Smooth muscle cell (in vitro differentiated cells): ENCODE results near the gene IPCEF1. TPM values are rescaled to one million over a fixed set of nuclear protein-coding genes. Genes with fewer than 3 reads are reported as not detected.

Source experiments
- DNase-seq: peaks from one replicate; lab custom pipeline; 2025; ENCODE audit not compliant: unreplicated experiment; lab: John Stamatoyannopoulos, UW
- H2AFZ ChIP-seq: fragments of 200-600 bp; sonication (generic); 2 replicates; pipeline ENCODE4 v1.6.0; 2016; ENCODE audit warnings: antibody characterized with exemption, low read depth, mild to moderate bottlenecking
- H3F3A ChIP-seq: fragments of 200-600 bp; sonication (generic); 2 replicates; pipeline ENCODE4 v1.6.0; 2017; ENCODE audit warnings: antibody characterized with exemption, low read depth
- H3K27ac ChIP-seq: fragments of 200-600 bp; sonication (generic); 2 replicates; pipeline ENCODE4 v1.5.1; 2016; ENCODE audit warnings: low read depth, mild to moderate bottlenecking
- H3K27me3 ChIP-seq: fragments of 200-600 bp; sonication (generic); 2 replicates; pipeline ENCODE4 v1.6.1; 2016; ENCODE audit warnings: low read depth, mild to moderate bottlenecking
- H3K36me3 ChIP-seq: fragments of 200-600 bp; sonication (generic); 2 replicates; pipeline ENCODE4 v1.5.1; 2016; ENCODE audit warnings: low read depth
- H3K4me1 ChIP-seq: fragments of 200-600 bp; sonication (generic); 2 replicates; pipeline ENCODE4 v1.5.1; 2016; ENCODE audit warnings: low read depth
- H3K4me2 ChIP-seq: fragments of 200-600 bp; sonication (generic); 2 replicates; pipeline ENCODE4 v1.6.0; 2016; ENCODE audit warnings: mild to moderate bottlenecking
- H3K4me3 ChIP-seq: fragments of 200-600 bp; sonication (generic); 2 replicates; pipeline ENCODE4 v1.5.1; 2016; ENCODE audit warnings: mild to moderate bottlenecking
- H3K79me2 ChIP-seq: fragments of 200-600 bp; sonication (generic); 2 replicates; pipeline ENCODE4 v1.6.0; 2016; ENCODE audit warnings: low read depth, mild to moderate bottlenecking
- H3K9ac ChIP-seq: fragments of 200-600 bp; sonication (generic); 2 replicates; pipeline ENCODE4 v1.6.0; 2016; ENCODE audit warnings: low read depth
- H3K9me3 ChIP-seq: fragments of 200-600 bp; sonication (generic); replicated peaks from 2 replicates; pipeline ENCODE4 v1.5.1; 2016; ENCODE audit warnings: low read depth
- H4K20me1 ChIP-seq: fragments of 200-600 bp; sonication (generic); 2 replicates; pipeline ENCODE4 v1.6.0; 2016; ENCODE audit warnings: low read depth
- CTCF ChIP-seq: fragments of 200-600 bp; sonication (generic); IDR thresholded peaks from 2 replicates; pipeline ENCODE4 v1.5.1; 2017; ENCODE audit warnings: borderline replicate concordance, mild to moderate bottlenecking, antibody characterized with exemption; ENCODE audit not compliant: insufficient read depth, poor library complexity, severe bottlenecking
- WGBS: methylation state at CpG from one replicate; pipeline ENCODE4 v1.1.7; 2016; ENCODE audit warnings: low lambda C conversion rate; 5-methylcytosine and 5-hydroxymethylcytosine counted together
- polyA plus RNA-seq: library from polyadenylated mRNA; unstranded; fragments of >200 nt; fragmentation: Nextera tagmentation; extraction: Ambion mirVana; gene quantifications from 2 replicates; pipeline ENCODE4 v1.2.1, GENCODE V29; 2016
- total RNA-seq: library from RNA; depleted of rRNA; stranded (reverse); fragments of >200 nt; gene quantifications from 2 replicates; pipeline ENCODE4 v1.2.3, GENCODE V29; 2014

IPCEF1 gene
- total and polyA plus RNA-seq, 2 experiments from 2014 or later, result 0.04 TPM; not detected in 1

GRCh38 chr6:154197196-154197860, 159.3 kb downstream of the IPCEF1 start:
- Histone ChIP-seq H3K27me3 (no peaks in the 10 kb centered on the region), H3K9ac (no peak overlapping the region), H3K27ac (no peak overlapping the region), H3K4me3 (no peak overlapping the region), H3F3A (no peaks in the 10 kb centered on the region), H2AFZ (no peak overlapping the region), H3K4me1 (no peaks in the 10 kb centered on the region), H3K4me2 (no peak overlapping the region), H4K20me1 (no peaks in the 10 kb centered on the region), H3K79me2 (no peaks in the 10 kb centered on the region), H3K9me3 (no peaks in the 10 kb centered on the region), H3K36me3 (no peaks in the 10 kb centered on the region)
- DNase-seq, result no peak
- TF ChIP-seq CTCF, result no peak

GRCh38 chr6:154196333-154196885, 160.2 kb downstream of the IPCEF1 start:
- no peak for TF ChIP-seq CTCF
- Histone ChIP-seq H3K9me3 (no peaks in the 10 kb centered on the region), H3K79me2 (no peaks in the 10 kb centered on the region), H3F3A (no peaks in the 10 kb centered on the region), H4K20me1 (no peaks in the 10 kb centered on the region), H3K9ac (no peak overlapping the region), H2AFZ (no peak overlapping the region), H3K36me3 (no peaks in the 10 kb centered on the region), H3K27ac (no peak overlapping the region), H3K4me2 (no peak overlapping the region), H3K4me3 (no peak overlapping the region), H3K27me3 (no peaks in the 10 kb centered on the region), H3K4me1 (no peaks in the 10 kb centered on the region)
- no peak for DNase-seq
- 88% methylated on average over 1 of the region's 1 CpG for WGBS

GRCh38 chr6:154187714-154188113, 168.9 kb downstream of the IPCEF1 start:
- H3K9ac ChIP-seq, result no peak overlapping the region
- no peak overlapping the region for H3K4me2 ChIP-seq
- H3K27me3 ChIP-seq, result no peaks in the 10 kb centered on the region
- no peak for DNase-seq
- no peaks in the 10 kb centered on the region for H4K20me1 ChIP-seq
- no peak overlapping the region for H3K4me3 ChIP-seq
- no peaks in the 10 kb centered on the region for H3F3A ChIP-seq
- no peaks in the 10 kb centered on the region for H3K4me1 ChIP-seq
- no peaks in the 10 kb centered on the region for H3K36me3 ChIP-seq
- TF ChIP-seq CTCF, result no peak
- H3K9me3 ChIP-seq, result no peaks in the 10 kb centered on the region
- H2AFZ ChIP-seq, result no peak overlapping the region
- H3K27ac ChIP-seq, result no peak overlapping the region
- H3K79me2 ChIP-seq, result no peaks in the 10 kb centered on the region

GRCh38 chr6:154187203-154187602, 169.4 kb downstream of the IPCEF1 start:
- Histone ChIP-seq H2AFZ (no peak overlapping the region), H3K4me2 (no peak overlapping the region), H3K27me3 (no peaks in the 10 kb centered on the region), H3K9me3 (no peaks in the 10 kb centered on the region), H3K79me2 (no peaks in the 10 kb centered on the region), H3K4me3 (no peak overlapping the region), H3K4me1 (no peaks in the 10 kb centered on the region), H3F3A (no peaks in the 10 kb centered on the region), H3K27ac (no peak overlapping the region), H3K9ac (no peak overlapping the region), H3K36me3 (no peaks in the 10 kb centered on the region), H4K20me1 (no peaks in the 10 kb centered on the region)
- no peak for TF ChIP-seq CTCF
- 91% methylated on average over 3 of the region's 3 CpGs for WGBS
- DNase-seq, result no peak
